ENCODE data around the gene HAAO. TPM values are rescaled to one million over a fixed set of nuclear protein-coding genes. Genes with fewer than 3 reads are reported as not detected.
"Not testable (repeated sequence)": the region's sequence is repeated elsewhere in the genome, so short reads cannot be mapped to it uniquely, and the experiment has no call there.

HAAO gene
- total RNA-seq, 1 donor from 2014 or later, result 2.8 TPM

DNA sequence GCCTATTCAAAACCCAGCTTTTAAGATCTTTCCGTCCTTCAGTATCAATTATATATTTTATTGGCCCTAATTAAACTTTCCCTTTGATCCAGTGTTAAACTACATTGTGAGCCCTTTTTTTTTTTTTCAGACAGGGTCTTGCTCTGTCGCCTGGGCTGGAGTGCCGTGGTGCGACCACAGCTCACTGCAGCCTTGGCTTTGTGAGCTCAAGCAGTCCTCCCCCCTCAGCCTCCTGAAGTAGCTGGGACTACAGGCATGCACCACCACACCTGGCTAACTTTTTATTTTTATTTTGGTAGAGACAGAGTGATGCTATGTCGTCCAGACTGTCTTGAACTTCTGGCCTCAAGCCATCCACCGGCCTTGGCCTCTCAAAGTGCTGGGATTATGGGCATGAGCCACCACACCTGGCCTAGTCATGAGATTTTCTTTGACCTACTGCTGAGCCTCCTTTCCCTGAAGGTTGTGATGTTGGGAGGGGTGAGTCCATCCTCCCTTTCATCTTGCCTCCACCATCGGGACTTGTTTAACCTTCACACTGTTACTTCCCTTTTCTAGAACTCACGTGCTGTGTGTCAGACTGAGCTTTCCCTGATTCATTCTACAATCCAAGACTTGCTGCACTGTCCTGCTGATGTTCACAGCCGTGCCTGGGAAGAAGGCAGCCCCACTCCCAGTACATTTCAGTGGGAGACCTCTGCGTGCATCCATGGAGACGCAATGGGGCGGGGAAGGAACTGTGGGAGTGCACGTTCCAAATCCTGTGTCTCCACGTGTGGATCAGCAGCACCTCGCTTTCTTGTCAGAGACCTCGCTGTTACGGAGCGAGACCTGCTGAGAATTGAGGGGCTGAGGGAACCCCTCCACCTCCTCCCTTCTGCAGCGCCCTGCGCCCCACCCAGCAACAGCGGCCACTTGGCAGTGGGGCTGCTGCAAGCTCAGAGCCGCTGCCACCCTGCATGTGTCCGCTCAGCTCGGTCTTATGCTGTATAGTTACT lies 39.3 kb downstream of the HAAO start:
- DNase-seq (ENCODE audit: low spot score), result no peak

DNA sequence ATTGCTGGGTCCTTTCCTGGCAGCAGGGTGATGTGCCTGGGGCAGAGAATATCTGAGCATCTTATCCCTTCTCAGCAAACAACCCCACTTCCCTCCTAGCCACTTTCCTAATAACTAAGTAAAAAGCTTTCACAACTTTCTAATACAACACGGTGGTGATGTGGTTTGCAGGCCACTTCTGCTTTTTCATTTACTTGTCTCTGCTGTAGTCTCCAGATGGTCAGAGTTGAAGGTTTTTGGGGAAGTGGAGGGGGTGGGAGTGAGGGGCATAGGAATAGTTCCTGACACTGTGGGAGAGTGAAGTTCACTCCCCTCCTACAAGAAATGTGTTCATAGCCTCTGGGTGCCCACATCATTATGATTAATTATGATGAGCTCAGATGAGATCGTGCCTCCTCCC lies 40.1 kb downstream of the HAAO start:
- DNase-seq (ENCODE audit: low spot score), result no peak

DNA sequence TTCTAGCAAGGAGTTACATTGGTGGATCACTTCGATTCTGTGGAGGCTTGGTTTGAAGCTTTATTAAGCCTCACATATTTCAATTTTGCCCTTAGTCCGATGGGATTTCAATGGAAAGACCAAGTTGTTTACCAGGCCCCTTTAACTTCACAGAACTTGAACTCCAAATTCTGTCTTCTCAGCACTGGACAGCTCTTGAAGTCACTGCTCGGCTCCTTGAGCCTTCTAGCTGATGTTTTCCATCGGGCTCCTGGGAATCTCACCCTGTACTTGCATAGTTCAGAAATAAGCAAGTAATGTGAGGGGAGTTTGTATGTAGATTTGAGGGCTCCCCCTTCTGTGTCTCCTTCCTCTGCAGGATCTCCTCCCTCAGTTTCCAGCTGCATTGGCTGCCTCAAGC lies 43.5 kb downstream of the HAAO start:
- DNase-seq (ENCODE audit: low spot score), result no peak

DNA sequence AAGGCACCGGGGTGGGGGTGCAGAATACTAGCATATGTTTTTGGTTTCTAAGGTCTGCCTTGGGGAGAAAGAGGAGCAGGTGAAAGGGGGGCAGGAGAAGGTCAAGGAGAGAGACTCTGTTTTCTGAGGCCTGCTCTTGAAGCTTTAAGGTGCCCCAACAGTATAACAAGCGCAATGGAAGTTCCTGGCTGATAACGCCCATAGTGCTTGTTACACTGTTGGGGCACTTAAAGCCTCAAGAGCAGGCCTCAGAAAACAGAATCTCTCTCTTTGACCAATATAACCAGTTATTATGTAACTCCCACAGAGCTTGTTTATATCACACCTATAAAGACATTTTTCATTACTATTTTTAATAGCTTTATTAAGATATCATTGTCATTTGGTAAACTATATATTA lies 45.0 kb downstream of the HAAO start:
- no peak for DNase-seq (ENCODE audit: low spot score)

DNA sequence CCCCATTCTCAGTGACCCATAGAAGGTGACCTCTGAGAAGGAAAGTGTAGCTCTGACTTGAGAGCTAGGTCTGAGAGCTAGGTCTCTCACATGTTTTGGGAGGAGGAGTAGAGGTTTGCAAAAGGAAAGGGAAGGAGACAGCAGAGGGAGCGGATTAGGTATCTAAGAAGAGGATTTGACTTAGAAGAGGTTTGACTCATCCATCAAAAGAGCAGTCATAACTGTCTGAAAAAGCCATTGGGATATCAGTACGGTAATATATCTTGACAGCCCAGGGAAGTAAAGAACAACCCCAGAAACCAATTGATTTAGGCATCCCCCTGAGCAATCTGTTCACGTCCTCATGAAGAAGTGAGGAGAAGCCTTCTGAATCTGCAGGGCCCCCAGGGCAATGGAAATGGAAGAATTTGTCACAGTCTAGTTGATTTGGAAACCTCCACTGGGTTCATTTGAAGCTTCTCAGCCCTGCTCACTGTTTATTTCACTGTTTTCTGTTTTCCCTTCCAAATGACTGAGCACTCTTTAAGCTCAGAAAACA lies 47.8 kb downstream of the HAAO start:
- DNase-seq (ENCODE audit: low spot score), result no peak

DNA sequence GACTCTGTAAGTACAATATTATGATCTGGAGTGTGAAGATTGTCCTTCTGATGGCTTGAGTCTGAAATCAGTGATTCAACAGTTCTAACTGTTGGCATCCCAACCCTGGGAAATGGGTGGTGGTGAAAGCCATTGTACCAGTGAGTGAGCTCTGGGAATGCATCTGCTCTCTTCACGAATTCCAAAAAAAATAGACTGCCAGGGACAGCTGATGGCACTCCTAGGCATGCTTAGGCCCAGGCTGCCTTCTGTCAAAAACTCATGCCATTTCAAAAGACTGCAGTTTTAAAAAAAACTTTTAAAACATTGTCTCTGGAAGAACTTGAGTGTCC lies 48.8 kb downstream of the HAAO start:
- DNase-seq (ENCODE audit: low spot score), result no peak

DNA sequence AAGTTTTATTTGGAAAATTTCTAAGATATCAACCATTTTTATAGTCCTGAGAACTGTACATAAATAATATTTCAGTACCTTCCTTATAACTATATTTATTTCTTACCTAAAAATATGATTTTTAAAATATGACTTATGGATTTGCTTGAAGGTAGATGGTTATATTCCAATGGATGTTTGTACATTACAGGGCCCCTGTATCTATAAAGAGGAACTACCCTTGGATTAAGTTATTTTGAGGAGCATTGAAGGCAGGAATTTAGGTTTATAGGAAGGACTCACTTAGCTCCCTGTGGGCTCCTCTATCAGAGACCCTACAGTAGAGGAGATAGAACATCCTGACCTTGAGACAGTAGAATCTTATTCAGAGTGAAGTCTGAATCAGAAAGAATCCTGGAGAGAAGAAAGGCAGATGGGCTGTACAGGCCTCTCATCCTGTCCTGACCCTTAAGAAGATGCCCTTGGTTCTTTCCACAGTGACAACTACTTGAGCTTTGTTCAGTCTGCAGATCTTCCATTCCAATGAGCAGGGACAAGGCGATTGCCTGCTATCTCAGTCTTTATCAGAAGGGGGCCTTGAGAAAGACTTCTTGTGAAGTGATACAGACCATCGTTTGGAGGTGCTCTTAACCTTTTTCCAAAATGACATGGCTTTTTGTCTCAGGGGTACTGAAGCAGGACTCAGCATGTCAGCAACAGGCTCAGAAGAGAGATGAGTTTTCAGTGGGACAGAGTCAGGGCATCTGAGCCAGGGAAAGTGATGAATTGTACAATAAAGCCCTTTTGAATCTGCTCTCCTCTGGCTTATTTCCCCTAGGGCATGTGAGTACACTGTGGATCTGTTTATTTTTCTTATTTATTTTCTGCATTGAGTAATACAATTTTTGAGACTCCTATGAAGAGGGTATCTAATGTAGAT lies 49.4 kb downstream of the HAAO start:
- no peak for DNase-seq (ENCODE audit: low spot score)

DNA sequence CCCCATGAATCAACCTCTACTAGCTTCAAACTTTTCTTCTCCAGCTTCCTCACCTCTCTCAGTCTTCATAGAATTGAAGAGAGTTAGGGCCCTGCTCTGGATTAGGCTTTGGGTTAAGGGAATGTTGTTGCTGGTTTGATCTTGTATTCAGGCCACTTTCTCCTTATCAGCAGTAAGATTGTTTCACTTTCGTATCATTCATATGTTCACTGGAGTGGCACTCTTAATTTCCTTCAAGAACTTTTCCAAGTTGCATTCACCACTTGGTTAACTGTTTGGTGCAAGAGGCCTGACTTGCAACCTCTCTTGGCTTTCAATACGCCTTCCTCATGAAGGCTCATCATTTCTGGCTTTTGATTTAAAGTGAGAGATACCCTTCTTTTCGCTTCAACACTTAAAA lies 51.2 kb downstream of the HAAO start:
- DNase-seq (ENCODE audit: low spot score), result no peak

DNA sequence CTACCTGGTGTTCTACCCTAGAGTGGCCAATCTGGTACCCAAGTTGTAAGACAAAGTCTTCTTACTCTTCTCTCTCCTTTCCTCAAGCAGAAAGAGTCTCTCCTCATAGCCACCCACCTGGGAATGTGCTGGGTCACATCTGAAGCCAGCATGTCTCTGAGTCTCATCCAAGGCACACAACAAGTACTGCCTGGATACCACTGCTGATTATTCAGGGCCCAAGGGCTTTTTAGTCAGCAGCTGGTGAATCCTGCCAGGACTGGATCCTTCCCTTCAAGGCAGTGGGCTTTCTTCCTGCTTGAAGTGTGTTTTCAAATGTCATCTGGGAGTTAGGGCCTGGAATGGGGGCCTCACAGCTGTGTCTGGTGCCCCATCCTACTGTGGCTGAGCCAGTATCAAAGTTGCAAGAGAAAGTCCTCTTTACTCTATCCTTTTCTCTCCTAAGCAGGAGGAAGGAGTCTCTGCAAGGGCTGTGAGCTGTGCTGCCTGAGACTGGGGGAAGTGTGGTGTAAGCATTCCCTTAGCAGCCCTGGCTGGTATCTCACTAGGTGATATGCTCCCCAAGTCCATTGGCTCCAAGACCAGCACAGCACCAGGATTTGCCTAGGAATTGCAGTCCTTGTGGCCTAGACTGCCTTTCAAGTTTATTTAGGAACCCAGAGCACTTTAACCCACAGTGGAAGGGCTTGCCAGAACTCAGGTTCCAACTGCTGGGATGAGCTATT lies 55.6 kb downstream of the HAAO start:
- no peak for DNase-seq (ENCODE audit: low spot score)

DNA sequence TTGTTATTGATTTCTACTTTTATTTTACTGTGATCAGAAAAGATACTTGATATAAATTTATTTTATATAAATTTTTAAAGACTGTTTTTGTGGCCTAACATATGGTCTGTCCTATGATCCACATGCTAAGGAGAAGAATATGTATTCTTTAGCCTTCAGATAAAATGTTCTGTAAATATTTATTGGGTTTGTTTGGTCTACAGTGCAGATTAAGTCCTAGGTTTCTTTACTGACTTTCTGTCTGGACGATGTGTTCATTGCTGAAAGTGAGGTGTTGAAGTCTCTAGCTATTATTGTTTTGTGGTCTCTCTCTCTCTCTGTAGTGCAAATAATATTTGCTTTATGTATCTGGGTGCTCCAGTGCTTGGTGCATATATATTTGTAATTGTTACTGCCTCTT lies 58.5 kb downstream of the HAAO start:
- DNase-seq (ENCODE audit: low spot score), result no peak

DNA sequence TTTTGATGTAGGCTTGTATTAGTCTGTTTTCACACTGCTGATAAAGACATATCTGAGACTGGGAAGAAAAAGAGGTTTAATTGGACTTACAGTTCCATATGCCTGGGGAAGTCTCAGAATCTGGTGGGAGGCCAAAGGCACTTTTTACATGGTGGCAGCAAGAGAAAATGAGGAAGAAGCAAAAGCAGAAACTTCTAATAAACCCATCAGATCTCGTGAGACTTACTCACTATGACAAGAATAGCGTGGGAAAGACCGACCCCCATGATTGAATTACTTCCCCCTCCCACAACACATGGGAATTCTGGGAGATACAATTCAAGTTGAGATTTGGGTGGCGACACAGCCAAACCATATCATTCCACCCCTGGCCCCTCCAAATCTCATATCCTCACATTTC lies 61.1 kb downstream of the HAAO start:
- not testable (repeated sequence) for DNase-seq (ENCODE audit: low spot score)

DNA sequence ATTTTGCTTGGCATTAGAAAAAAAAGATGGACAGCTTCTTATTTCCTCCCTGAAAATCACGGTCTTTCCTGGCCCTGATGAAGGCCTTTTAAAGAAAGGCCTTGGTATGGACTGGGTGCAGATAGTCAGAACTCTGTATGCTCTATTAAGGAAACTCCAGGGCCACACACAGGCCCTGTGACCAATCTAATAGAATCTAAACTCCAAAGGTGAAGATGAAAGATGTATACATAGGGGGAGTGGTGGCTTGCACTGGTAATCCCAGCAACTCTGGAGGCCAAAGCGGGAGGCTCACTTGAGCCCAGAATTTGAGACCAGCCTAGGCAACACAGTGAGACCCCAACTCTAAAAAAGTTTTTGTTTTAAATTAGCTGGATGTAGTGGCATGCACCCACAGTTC lies 65.7 kb downstream of the HAAO start:
- no peak for DNase-seq (ENCODE audit: low spot score)

DNA sequence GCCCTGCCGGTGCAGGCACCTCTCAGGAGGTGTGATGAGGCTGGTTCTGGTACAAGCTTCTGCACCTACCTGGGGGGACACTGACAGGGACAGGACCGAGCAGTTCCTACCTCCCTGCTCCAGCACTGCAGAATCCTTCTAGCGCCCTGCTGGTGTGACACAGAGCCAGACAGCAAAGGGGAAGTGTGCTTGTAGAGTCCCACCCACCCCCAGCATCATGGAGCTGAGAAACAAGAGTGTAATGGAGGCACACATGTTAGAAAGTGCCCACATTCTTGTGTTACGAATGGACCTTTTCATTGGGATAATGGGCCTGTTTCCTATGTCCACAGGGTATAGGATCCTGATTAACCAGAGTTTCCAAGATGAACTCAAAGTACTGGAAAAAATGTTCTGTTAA lies 66.7 kb downstream of the HAAO start:
- DNase-seq (ENCODE audit: low spot score), result no peak

DNA sequence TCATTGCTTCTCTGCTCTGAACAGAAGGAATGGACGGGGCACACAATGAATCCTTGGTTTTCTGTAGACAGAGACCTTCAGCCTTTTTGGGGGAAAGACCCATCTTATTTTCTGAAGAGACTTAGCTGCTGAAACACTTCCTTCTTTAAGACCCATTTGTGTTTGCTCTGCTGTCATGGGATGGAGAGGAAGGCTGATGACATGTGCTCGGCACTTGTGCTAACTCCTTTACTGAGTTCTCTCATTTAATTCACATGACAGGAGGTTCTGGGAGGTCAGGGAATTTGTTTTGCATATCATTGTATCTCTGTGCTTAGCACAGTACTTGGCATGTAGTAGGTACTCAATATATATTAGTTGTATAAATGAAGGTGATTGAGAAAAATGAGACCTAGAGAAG lies 67.5 kb downstream of the HAAO start:
- no peak for DNase-seq (ENCODE audit: low spot score)

DNA sequence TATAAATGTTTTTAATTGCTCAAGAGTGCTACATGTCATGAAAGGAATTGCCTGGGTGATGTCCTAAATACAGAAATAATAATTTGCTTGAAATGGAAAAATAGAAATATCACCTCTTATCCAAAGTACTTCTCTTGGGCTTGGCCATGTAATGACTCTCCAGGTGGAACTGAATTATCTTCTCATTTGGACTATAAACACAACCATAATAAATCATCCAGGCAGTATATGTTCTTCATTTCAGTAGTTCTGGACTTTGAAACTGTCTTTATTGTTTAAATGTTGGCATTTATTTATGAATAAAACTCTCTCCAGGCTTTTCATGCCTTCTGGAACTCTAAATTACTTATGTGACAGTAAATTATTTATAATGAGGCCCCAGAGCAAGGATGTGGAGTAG lies 68.9 kb downstream of the HAAO start:
- DNase-seq (ENCODE audit: low spot score), result no peak

DNA sequence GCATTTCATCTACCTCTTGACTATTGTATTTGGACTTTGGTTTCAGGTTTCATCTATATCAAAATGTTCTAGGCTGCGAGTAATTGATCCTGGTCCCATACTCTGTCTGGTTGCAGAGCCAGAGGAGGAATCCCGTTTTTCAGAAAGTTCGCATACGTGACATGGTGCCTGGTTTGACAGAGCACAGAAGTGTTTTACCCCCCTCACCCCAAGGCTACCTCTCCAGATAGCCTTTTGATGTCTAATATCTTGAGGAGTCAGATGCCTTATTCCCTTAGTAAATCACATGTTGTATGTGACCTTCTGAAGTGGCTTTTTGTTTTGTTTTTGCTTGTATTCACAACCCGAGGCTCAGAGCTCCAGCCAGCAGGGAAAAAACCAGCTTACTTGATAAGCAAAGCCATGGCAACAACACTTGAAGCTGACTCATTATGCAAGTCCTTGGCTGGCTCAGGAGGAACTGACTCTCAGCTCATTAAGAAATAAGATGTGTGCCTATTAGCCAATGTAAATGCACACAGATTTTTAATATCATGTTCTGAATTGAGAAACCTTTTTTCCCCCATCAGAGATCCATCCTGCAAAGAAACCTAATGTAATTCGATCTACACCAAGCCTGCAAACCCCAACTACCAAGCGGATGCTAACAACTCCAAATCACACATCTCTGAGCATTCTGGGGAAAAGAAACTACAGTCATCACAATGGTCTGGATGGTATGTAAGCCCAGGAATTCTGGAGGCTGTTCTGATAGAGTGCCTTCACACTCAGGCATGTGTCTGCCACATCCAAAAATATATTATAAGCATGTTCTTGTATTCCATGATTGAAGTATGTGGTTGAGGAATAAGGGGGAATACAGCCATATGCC lies 69.8 kb downstream of the HAAO start:
- no peak for DNase-seq (ENCODE audit: low spot score)

DNA sequence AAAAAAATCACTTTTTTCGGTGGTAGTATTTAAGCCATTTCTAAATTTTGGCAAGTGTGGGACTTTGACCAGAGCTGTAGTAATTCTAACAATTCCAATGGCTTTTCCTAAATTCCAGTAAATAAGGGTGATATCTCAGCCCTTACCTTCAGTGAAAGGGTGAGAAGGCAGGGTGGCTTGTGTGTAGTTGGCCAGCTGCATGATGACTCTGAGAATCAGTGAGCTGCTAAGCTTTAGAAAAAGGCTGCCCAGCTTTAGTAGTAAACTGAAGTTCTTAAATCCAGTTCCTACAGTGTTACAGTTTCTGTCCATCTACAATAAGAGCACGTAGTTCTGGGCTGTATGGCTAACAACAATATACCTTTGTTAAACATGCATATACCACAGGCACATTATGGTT lies 70.5 kb downstream of the HAAO start:
- no peak for DNase-seq (ENCODE audit: low spot score)

Data from mesenteric fat pad (tissue), 1 donor.